Cerebellar nuclear complex (tissue), 1 donor: ENCODE results near the gene CNPY3.
"Not testable (repeated sequence)": the region's sequence is repeated elsewhere in the genome, so short reads cannot be mapped to it uniquely, and the experiment has no call there.

ENCODE experiments used
- DNase-seq, 2 experiments: peaks; one replicate each; lab custom pipeline; 2025; lab: John Stamatoyannopoulos, UW

Gene CNPY3

DNA sequence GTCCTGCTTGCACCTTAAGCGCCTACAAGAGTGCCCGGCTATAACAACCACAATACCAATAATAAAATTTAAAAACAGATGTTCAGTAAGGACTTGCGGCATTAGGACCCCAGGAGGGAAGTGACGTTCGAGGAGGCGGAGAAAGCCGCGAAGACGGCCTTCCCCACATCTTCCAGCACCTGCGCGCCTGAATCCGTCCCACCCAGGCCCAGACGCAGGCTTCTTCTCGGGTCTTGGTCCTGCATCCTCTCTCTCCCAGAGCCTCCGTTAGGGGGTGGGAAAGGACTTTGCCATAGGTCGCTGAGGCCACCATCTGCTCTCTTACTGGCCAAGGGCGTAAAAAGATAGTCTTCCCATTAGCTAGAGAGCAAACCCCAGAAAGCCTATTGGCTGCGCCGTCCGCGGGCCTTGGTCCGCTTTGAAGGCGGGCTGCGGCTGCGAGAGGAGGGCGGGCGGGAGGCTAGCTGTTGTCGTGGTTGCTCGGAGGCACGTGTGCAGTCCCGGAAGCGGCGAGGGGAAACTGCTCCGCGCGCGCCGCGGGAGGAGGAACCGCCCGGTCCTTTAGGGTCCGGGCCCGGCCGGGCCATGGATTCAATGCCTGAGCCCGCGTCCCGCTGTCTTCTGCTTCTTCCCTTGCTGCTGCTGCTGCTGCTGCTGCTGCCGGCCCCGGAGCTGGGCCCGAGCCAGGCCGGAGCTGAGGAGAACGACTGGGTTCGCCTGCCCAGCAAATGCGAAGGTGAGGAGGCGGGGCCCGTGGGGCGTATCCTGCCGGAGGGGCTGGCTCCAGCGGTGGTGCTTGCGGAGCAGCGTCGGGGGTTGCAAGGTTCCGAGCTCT is at the start of gene CNPY3:
CNPY3 (plus strand) TSS at position 495 of the 835 bp plus-strand sequence; CDS start at position 586, 91 bp downstream.
- peak; percentile 92 to 94 for DNase-seq

DNA sequence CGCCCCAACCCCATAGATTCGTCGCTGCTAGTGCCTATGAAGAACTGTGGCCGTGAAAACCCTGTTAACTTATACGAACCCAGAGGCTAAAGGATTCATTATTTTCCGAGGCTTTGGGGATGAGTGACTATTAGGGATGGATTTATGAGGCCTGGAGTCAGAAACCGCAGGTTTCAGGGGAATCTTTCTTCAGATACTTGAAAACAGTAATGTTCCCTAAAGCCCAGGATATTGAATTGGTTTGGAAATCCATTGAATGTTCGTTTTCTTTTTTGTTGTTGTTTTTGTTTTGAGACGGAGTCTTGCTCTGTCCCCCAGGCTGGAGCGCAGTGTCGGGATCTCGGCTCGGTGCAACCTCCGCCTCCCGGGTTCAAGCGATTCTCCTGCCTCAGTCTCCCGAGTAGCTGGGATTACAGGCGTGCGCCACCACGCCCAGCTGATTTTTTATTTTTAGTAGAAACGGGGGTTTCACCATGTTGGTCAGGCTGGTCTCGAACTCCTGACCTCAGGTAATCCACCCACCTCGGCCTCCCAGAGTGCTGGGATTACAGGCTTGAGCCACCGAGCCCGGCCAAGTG is 49.0 kb upstream of the CNPY3 start:
- not testable (repeated sequence) for DNase-seq

- not testable (repeated sequence) for DNase-seq
These were observed 48.4 kb upstream of the CNPY3 start for GRCh38 chr6:42880871-42881270.

DNA sequence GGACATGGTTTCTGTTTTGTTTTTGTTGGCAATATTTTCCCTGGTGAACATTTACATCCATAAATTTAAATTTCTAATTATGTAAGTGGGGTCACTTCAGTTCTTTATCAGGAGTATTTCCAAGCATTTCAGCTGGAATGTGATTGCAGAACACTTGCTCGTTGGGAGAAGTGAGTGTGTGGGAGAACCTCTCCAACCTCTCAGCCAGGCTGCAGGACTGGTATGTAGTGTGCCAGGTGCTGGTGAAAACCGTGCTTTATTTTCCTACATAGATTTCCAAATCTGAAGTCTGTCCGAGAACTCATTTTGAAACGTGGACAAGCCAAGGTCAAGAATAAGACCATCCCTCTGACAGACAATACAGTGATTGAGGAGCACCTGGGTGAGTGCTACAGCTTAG is 43.6 kb upstream of the CNPY3 start:
- no peak for DNase-seq

- DNase-seq: not testable (repeated sequence)
These were observed 41.1 kb upstream of the CNPY3 start for GRCh38 chr6:42888201-42888600.

GRCh38 chr6:42889815-42890214 is 39.5 kb upstream of the CNPY3 start:
- DNase-seq: no peak

GRCh38 chr6:42890311-42891198 is 38.7 kb upstream of the CNPY3 start:
- peak; percentile 58 to 89 for DNase-seq

DNA sequence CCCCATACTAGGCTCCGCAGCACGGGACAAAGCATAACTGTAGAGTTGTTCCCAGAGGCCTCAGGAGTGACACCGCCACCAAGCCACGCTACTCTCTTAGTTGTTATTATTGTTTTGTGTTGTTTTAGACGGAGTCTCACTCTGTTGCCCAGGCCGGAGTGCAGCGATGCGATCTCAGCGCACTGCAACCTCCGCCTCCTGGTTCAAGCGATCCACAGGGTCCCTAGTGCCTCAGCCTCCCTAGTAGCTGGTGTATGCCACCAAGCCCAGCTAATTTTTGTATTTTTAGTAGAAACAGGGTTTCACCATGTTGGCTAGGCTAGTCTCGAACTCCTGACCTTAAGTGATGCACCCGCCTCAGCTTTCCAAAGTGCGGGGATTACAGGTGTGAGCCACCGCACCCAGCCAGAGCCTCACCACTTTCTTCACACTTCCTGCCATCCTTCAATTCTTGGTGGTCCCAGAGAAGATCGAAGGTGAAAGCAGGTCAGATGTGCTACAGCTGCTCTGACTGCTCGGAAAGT is 38.0 kb upstream of the CNPY3 start:
- DNase-seq: no peak

- not testable (repeated sequence) for DNase-seq
These were observed 35.0 kb upstream of the CNPY3 start for GRCh38 chr6:42894041-42894828.

GRCh38 chr6:42896178-42896719 is 33.0 kb upstream of the CNPY3 start:
- no peak for DNase-seq

- DNase-seq: peak in 1 of 2 experiments; percentile 17
These were observed 30.4 kb upstream of the CNPY3 start for GRCh38 chr6:42898891-42899361.

GRCh38 chr6:42899871-42900270 is 29.4 kb upstream of the CNPY3 start:
- DNase-seq: no peak

DNA sequence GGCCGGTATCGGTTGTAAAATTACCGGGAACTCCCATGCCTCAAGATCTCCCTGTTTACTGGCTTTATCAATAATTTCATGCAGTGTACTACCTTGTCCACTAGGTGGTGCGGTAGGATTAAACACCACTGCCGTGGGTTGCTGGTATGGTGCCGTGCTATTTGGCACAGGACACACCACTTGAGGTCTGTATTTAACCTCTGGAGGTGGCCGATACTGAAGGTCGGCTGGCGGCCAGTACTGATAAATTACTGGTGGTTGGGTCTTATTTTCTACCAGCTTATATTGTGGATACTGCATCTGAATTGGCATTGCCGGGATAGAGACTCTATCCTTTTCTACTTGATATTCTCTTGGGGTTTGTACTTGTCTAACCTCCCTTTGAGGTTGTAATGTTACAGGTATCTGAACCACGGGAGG is 27.7 kb upstream of the CNPY3 start:
- peak in 1 of 2 experiments; percentile 47 for DNase-seq

DNA sequence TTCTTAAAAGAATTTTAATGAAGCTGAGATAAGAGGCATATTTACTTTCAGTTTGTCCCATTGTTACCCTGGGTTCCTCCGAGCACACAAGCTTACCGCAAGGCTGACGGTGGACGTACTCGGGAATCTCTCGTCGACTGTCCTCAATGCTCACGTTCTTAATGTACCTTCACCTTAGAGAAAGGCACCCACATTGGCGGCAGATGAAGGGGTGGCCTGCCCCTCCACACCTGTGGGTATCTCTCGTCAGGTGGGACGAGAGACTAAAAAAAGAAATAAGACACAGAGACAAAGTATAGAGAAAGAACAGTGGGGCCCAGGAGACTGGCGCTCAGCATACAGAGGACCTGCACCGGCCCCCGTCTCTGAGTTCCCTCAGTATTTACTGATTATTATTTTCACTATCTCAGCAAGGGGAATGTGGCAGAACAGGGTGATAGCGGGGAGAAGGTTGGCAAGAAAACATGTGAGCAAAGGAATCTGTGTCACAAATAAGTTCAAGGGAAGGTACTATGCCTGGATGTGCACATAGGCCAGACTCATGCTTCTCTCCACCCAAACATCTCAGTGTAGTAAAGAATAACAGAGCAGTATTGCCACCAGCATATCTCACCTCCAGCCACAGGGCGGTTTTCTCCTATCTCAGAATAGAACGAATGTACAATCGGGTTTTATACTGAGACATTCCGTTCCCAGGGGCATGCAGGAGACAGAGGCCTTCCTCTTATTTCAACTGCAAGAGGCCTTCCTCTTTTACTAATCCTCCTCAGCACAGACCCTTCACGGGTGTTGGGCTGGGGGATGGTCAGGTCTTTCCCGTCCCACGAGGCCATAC is 26.6 kb upstream of the CNPY3 start:
- DNase-seq: not testable (repeated sequence)

DNA sequence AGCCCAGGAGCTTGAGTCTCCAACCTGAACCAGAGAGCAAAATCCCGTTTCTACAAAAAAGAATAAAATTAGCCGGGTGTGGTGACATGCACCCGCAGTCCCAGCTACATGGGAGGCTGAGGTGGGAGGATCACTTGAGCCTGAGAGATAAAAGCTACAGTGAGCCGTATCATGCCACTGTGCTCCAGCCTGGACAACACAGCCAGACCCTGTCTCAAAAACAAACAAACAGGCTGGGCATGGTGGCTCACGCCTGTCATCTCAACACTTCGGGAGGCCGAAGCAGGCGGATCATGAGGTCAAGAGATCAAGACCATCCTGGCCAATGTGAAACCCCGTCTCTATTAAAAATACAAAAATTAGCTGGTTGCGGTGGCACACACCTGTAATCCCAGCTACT is 24.8 kb upstream of the CNPY3 start:
- DNase-seq: no peak

GRCh38 chr6:42907336-42907735 is 21.9 kb upstream of the CNPY3 start:
- DNase-seq: no peak

DNA sequence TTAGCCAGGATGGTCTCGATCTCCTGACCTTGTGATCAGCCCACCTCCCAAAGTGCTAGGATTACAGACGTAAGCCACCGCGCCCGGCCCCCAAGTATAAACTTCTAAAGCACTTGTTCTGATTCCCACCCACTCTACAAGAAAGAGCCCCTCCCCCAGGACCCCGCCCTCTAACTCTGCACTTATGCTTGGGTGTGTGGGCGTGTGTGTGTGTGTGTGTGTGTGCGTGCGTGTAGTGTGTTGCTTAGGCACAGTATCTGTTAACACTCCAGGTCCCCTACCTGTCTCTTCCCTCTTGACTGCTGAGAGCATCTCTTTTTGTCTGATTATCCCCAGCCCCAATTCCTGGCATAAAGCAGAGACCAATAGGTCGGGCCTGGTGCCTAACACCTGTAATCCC is 19.4 kb upstream of the CNPY3 start:
- DNase-seq: no peak

DNA sequence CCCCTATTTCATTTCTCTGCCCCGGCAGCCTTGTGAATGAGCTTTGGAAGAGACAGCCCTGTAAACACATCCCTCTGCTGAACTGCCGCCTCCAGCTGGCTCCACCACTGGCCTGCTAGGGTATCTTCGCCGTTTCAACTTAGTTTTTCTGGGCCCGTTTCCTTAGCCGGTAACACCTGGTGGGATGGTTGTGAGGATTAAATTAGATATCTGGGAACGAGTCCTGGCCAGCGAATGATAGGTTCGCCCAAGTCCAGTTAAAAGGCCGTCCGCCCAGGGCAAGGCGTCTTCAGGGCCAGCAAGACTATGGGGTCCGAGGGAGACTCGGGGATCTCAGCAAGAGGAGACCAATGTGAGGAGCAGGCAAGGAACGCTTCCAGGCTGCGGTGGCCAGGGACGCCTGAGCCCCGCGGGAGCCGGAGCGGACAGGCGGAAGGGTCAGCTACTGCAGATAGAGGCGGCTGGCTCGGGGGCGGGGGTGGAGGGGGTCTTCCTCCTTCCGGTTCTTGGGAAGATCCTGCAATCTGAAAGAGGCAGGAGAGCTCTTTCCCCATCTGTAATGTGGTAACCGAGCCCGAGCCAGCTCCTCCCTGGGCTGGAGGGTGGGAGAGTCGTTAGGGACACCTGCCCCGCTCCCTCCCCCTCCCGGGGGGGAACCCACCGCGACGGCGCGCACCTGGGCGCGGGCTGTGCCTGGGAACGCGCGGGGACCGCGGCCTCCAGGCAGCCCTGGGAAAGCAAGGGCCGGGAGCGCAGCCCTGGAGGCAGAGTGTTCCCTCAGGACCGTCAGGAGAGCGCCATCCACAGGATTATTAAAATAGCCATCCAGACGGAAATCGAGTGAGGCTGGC is 17.9 kb upstream of the CNPY3 start:
- DNase-seq: no peak

DNA sequence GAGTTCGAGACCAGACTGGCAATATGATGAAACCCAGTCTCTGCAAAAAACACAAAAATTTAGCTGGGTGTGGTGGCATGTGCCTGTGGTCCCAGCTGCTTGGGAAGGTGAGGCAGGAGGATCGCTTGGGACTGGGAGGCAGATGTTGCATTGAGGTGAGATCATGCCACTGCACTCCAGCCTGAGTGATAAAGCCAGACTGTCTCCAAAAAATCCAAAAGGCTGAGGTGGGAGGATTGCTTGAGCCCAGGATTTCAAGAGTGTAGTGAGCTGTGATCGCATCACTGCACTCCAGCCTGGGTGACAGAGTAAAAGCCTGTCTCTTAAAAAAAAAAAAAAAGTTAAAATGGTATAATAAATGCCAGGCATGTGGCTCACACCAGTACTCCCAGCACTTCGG is 14.7 kb upstream of the CNPY3 start:
- no peak for DNase-seq
